ENCODE measurements around the gene RABAC1. TPM values are rescaled to one million over a fixed set of nuclear protein-coding genes. Genes with fewer than 3 reads are reported as not detected.

RABAC1 gene
- polyA plus RNA-seq, 1 donor from 2014 or later: 290 TPM

DNA sequence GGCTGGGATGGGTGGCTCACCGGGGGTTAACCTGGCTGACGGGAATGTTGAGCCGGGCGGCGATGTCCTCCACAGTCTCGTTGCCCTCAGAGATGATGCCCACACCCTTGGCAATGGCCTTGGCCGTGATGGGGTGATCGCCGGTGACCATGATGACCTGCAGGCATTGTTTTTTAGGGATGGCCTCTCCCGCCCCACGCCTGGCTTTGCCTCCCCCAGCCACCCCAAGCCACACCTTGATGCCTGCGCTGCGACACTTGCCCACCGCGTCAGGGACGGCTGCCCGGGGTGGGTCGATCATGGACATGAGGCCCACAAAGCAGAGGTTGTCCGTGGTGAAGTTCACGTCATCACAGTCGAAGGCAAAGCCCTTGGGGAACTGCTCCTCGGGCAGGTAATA, 18.8 kb upstream of the RABAC1 start:
- H3K27me3 ChIP-seq (ENCODE audit: insufficient read depth, low read depth, low read length): no peaks in the 10 kb centered on the region
- H3K9me3 ChIP-seq (ENCODE audit: low read length): no peaks in the 10 kb centered on the region

DNA sequence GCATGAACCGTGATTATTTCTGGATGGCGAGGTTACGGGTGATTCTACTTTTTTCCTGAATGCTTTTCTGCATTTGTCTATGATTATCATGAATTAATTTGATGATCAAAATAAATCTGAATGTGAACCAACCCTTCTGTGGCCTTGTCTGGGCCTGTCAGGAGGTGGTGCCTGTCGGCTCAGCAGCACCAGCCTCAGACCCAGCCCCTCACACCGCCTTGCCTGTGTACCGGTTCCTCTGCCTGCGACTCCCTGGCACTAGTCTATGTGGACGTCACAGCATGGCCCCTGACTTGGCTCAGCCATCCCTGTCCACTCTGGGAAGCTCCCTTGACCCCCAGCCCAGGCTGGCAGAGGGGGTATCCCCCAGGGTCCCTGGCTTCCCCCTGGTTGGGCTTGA, 15.5 kb upstream of the RABAC1 start:
- H3K36me3 ChIP-seq (ENCODE audit: insufficient read depth, low read length): no peaks in the 10 kb centered on the region

More for the DNA sequence above, 18.8 kb upstream of the RABAC1 start:
- Histone ChIP-seq H3K9me2 (ENCODE audit: insufficient read depth, low read length) (no peaks in the 10 kb centered on the region), H3K79me2 (replicated peaks; ENCODE audit: insufficient read depth, low read length) (no peaks in the 10 kb centered on the region), H3K9ac (ENCODE audit: low read length) (no peak overlapping the region), H3K4me2 (ENCODE audit: low read length) (no peak overlapping the region), H2AFZ (ENCODE audit: low read depth, low read length) (no peak overlapping the region), H4K20me1 (ENCODE audit: insufficient read depth) (no peaks in the 10 kb centered on the region), H3K4me3 (ENCODE audit: low read length) (no peak overlapping the region), H3F3A (ENCODE audit: insufficient read depth, low read length, poor library complexity, severe bottlenecking) (no peaks in the 10 kb centered on the region), H3K36me3 (ENCODE audit: insufficient read depth, low read length) (peaks cover 8% of the 10 kb centered on the region), H3K27ac (ENCODE audit: low read length) (no peak overlapping the region)
- TF ChIP-seq RAD21 (conservative IDR thresholded peaks at IDR 0.05) (no peak), POLR2AphosphoS5 (IDR thresholded peaks at IDR 0.05) (no peak), EZH2 (IDR thresholded peaks at IDR 0.05; ENCODE audit: borderline replicate concordance, insufficient read depth, low read length, poor library complexity, severe bottlenecking) (no peak), SMC3 (conservative IDR thresholded peaks at IDR 0.05; ENCODE audit: poor library complexity) (no peak), TAF1 (IDR thresholded peaks at IDR 0.05; ENCODE audit: low read depth) (no peak), EP300 (conservative IDR thresholded peaks at IDR 0.05; ENCODE audit: poor library complexity, severe bottlenecking) (no peak)
- TF ChIP-seq, protein P1, sequence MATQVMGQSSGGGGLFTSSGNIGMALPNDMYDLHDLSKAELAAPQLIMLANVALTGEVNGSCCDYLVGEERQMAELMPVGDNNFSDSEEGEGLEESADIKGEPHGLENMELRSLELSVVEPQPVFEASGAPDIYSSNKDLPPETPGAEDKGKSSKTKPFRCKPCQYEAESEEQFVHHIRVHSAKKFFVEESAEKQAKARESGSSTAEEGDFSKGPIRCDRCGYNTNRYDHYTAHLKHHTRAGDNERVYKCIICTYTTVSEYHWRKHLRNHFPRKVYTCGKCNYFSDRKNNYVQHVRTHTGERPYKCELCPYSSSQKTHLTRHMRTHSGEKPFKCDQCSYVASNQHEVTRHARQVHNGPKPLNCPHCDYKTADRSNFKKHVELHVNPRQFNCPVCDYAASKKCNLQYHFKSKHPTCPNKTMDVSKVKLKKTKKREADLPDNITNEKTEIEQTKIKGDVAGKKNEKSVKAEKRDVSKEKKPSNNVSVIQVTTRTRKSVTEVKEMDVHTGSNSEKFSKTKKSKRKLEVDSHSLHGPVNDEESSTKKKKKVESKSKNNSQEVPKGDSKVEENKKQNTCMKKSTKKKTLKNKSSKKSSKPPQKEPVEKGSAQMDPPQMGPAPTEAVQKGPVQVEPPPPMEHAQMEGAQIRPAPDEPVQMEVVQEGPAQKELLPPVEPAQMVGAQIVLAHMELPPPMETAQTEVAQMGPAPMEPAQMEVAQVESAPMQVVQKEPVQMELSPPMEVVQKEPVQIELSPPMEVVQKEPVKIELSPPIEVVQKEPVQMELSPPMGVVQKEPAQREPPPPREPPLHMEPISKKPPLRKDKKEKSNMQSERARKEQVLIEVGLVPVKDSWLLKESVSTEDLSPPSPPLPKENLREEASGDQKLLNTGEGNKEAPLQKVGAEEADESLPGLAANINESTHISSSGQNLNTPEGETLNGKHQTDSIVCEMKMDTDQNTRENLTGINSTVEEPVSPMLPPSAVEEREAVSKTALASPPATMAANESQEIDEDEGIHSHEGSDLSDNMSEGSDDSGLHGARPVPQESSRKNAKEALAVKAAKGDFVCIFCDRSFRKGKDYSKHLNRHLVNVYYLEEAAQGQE (IDR thresholded peaks at IDR 0.05; ENCODE audit: borderline replicate concordance): no peak

More for the DNA sequence above, 15.5 kb upstream of the RABAC1 start:
- Histone ChIP-seq H3K9me3 (ENCODE audit: low read length) (no peaks in the 10 kb centered on the region), H2AFZ (ENCODE audit: low read depth, low read length) (no peak overlapping the region), H3K27me3 (ENCODE audit: insufficient read depth, low read depth, low read length) (no peaks in the 10 kb centered on the region), H3K9ac (ENCODE audit: low read length) (no peak overlapping the region), H3K4me3 (ENCODE audit: low read length) (no peak overlapping the region), H3F3A (ENCODE audit: insufficient read depth, low read length, poor library complexity, severe bottlenecking) (no peaks in the 10 kb centered on the region), H3K27ac (ENCODE audit: low read length) (no peak overlapping the region), H3K9me2 (ENCODE audit: insufficient read depth, low read length) (no peaks in the 10 kb centered on the region), H3K4me2 (ENCODE audit: low read length) (no peak overlapping the region), H3K79me2 (replicated peaks; ENCODE audit: insufficient read depth, low read length) (no peaks in the 10 kb centered on the region), H4K20me1 (ENCODE audit: insufficient read depth) (no peaks in the 10 kb centered on the region)
- TF ChIP-seq POLR2AphosphoS5 (IDR thresholded peaks at IDR 0.05) (no peak), RAD21 (conservative IDR thresholded peaks at IDR 0.05) (no peak), MXI1 (conservative IDR thresholded peaks at IDR 0.05; ENCODE audit: poor library complexity, severe bottlenecking) (no peak), SMC3 (conservative IDR thresholded peaks at IDR 0.05; ENCODE audit: poor library complexity) (no peak), CTCF (IDR thresholded peaks at IDR 0.05; ENCODE audit: poor library complexity, severe bottlenecking) (no peak)
